Right lobe of liver (tissue), 4 donors: ENCODE data around the gene ROR2.

Experiments used
- CTCF ChIP-seq, 4 donors: fragments of 200-600 bp in 3 of 4; fragments of 450-650 bp in 1 of 4; IDR thresholded peaks; one replicate each; pipeline versions ENCODE4 v1.5.1 to v1.8.0; 2016 to 2022; ENCODE audit warnings: antibody characterized with exemption in 4 of 4, mild to moderate bottlenecking in 2 of 4
- POLR2A ChIP-seq: fragments of 450-650 bp; IDR thresholded peaks from one replicate; pipeline ENCODE4 v1.6.1; 2017; ENCODE audit warnings: antibody characterized with exemption, mild to moderate bottlenecking
- donor health status: DM: no; HTN: no; CAD: no.
- donor health status: DM: no; HTN: no; CAD: no.
- donor health status: DM: no; HTN: yes; CAD: no.

DNA sequence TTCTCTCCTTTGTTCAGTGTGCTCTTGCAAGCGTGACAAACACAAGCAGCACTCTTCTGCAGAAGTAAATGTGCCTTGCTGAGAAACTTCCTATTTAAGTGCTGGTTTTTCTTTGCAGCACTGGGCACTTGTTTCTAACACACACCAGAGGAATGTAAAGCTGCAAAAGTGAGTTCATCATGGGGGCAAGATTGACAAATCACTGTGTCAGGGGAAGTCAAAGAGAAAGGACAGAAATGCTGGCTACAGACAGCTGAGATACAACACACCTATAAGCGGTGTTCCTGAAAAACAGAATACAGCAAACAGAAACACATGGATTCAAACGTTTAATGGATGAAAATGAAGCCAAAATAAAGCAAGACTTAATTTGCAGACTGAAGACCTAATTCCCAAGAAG, 19.6 kb downstream of the ROR2 start:
- TF ChIP-seq CTCF (IDR thresholded peaks at IDR 0.05): no peak
- no peak for TF ChIP-seq POLR2A
